Activated naive CD8-positive, alpha-beta T cell treated with anti-CD3 and anti-CD28 coated beads for 36 hours (primary cell): Measurements from ENCODE around the gene MAST4. TPM values are rescaled to one million over a fixed set of nuclear protein-coding genes. Genes with fewer than 3 reads are reported as not detected.

Experiments used
- DNase-seq: peaks from one replicate; pipeline ENCODE4 v3.0.0; 2021
- H3K27ac Mint-ChIP-seq: one replicate; pipeline ENCODE4 v1.8.0; 2022; ENCODE audit warnings: mild to moderate bottlenecking, moderate library complexity, mixed read lengths
- H3K27me3 Mint-ChIP-seq: one replicate; pipeline ENCODE4 v1.8.0; 2022; ENCODE audit warnings: mild to moderate bottlenecking, mixed read lengths
- H3K36me3 Mint-ChIP-seq: one replicate; pipeline ENCODE4 v1.8.0; 2021; ENCODE audit warnings: mild to moderate bottlenecking, mixed read lengths
- H3K4me1 Mint-ChIP-seq: one replicate; pipeline ENCODE4 v1.8.0; 2021; ENCODE audit warnings: mixed read lengths
- H3K4me3 Mint-ChIP-seq: one replicate; pipeline ENCODE4 v1.8.0; 2022; ENCODE audit warnings: mild to moderate bottlenecking, moderate library complexity, mixed read lengths
- H3K9me3 Mint-ChIP-seq: one replicate; pipeline ENCODE4 v1.8.0; 2022; ENCODE audit warnings: mixed read lengths
- total RNA-seq, 2 experiments: library from RNA; stranded (reverse); gene quantifications; one replicate each; pipeline ENCODE4 v1.2.3, GENCODE V29; 2021

Gene MAST4
- total RNA-seq, 2 experiments from 2014 or later, result 8.9 to 9.8 TPM

GRCh38 chr5:67093279-67093678 lies 497.1 kb downstream of the MAST4 start:
- H3K27ac Mint-ChIP-seq, result no peak overlapping the region
- peaks cover 4% of the 10 kb centered on the region for H3K36me3 Mint-ChIP-seq

GRCh38 chr5:67094476-67095300 lies 498.5 kb downstream of the MAST4 start:
- no peak overlapping the region for H3K27ac Mint-ChIP-seq
- no peak overlapping the region for H3K4me3 Mint-ChIP-seq
- H3K4me1 Mint-ChIP-seq, result peaks cover 7% of the 10 kb centered on the region
- H3K36me3 Mint-ChIP-seq, result peaks cover 6% of the 10 kb centered on the region
- H3K27me3 Mint-ChIP-seq, result no peaks in the 10 kb centered on the region
- H3K9me3 Mint-ChIP-seq, result no peaks in the 10 kb centered on the region
- no peak for DNase-seq

More at GRCh38 chr5:67093279-67093678, 497.1 kb downstream of the MAST4 start:
- DNase-seq, result no peak
- Mint-ChIP-seq H3K27me3 (no peaks in the 10 kb centered on the region), H3K4me3 (no peak overlapping the region), H3K4me1 (peaks cover 7% of the 10 kb centered on the region), H3K9me3 (no peaks in the 10 kb centered on the region)

GRCh38 chr5:67095346-67096171 lies 499.4 kb downstream of the MAST4 start:
- no peak for DNase-seq
- Mint-ChIP-seq H3K9me3 (no peaks in the 10 kb centered on the region), H3K4me1 (peaks cover 7% of the 10 kb centered on the region), H3K27ac (no peak overlapping the region), H3K36me3 (peaks cover 6% of the 10 kb centered on the region), H3K4me3 (no peak overlapping the region), H3K27me3 (no peaks in the 10 kb centered on the region)

- H3K4me3 Mint-ChIP-seq, result no peak overlapping the region
- no peaks in the 10 kb centered on the region for H3K9me3 Mint-ChIP-seq
- H3K36me3 Mint-ChIP-seq, result peaks cover 2% of the 10 kb centered on the region
Measured at GRCh38 chr5:67098656-67099055, 502.5 kb downstream of the MAST4 start.

GRCh38 chr5:67100301-67100700 lies 504.1 kb downstream of the MAST4 start:
- Mint-ChIP-seq H3K36me3 (peaks cover 2% of the 10 kb centered on the region), H3K9me3 (no peaks in the 10 kb centered on the region), H3K4me3 (no peak overlapping the region), H3K4me1 (no peaks in the 10 kb centered on the region), H3K27ac (no peak overlapping the region), H3K27me3 (no peaks in the 10 kb centered on the region)
- no peak for DNase-seq

More at GRCh38 chr5:67098656-67099055, 502.5 kb downstream of the MAST4 start:
- Mint-ChIP-seq H3K27ac (no peak overlapping the region), H3K4me1 (no peaks in the 10 kb centered on the region), H3K27me3 (no peaks in the 10 kb centered on the region)
- DNase-seq, result no peak

GRCh38 chr5:67102708-67103107 lies 506.5 kb downstream of the MAST4 start:
- Mint-ChIP-seq H3K27ac (no peak overlapping the region), H3K4me3 (no peak overlapping the region), H3K36me3 (peaks cover 5% of the 10 kb centered on the region)

GRCh38 chr5:67104859-67105258 lies 508.7 kb downstream of the MAST4 start:
- no peaks in the 10 kb centered on the region for H3K27me3 Mint-ChIP-seq
- no peak overlapping the region for H3K27ac Mint-ChIP-seq
- H3K4me1 Mint-ChIP-seq, result no peaks in the 10 kb centered on the region
- H3K4me3 Mint-ChIP-seq, result no peak overlapping the region
- no peaks in the 10 kb centered on the region for H3K9me3 Mint-ChIP-seq
- DNase-seq, result no peak
- H3K36me3 Mint-ChIP-seq, result peaks cover 3% of the 10 kb centered on the region

More at GRCh38 chr5:67102708-67103107, 506.5 kb downstream of the MAST4 start:
- Mint-ChIP-seq H3K4me1 (no peaks in the 10 kb centered on the region), H3K9me3 (no peaks in the 10 kb centered on the region), H3K27me3 (no peaks in the 10 kb centered on the region)
- no peak for DNase-seq

GRCh38 chr5:67105270-67105669 lies 509.1 kb downstream of the MAST4 start:
- Mint-ChIP-seq H3K9me3 (no peaks in the 10 kb centered on the region), H3K27me3 (no peaks in the 10 kb centered on the region), H3K36me3 (peaks cover 3% of the 10 kb centered on the region)

GRCh38 chr5:67106626-67107342 lies 510.6 kb downstream of the MAST4 start:
- no peak for DNase-seq
- H3K4me1 Mint-ChIP-seq, result no peaks in the 10 kb centered on the region
- H3K36me3 Mint-ChIP-seq, result peaks cover 3% of the 10 kb centered on the region
- H3K4me3 Mint-ChIP-seq, result no peak overlapping the region
- no peaks in the 10 kb centered on the region for H3K27me3 Mint-ChIP-seq
- H3K27ac Mint-ChIP-seq, result no peak overlapping the region
- no peaks in the 10 kb centered on the region for H3K9me3 Mint-ChIP-seq

More at GRCh38 chr5:67105270-67105669, 509.1 kb downstream of the MAST4 start:
- DNase-seq, result no peak
- Mint-ChIP-seq H3K4me1 (no peaks in the 10 kb centered on the region), H3K27ac (no peak overlapping the region), H3K4me3 (no peak overlapping the region)

- DNase-seq, result no peak
- Mint-ChIP-seq H3K36me3 (no peaks in the 10 kb centered on the region), H3K27ac (no peak overlapping the region), H3K4me1 (no peaks in the 10 kb centered on the region), H3K27me3 (no peaks in the 10 kb centered on the region), H3K4me3 (no peak overlapping the region), H3K9me3 (no peaks in the 10 kb centered on the region)
Measured at GRCh38 chr5:67111779-67112178, 515.6 kb downstream of the MAST4 start.

GRCh38 chr5:67115246-67115645 lies 519.1 kb downstream of the MAST4 start:
- H3K27ac Mint-ChIP-seq, result no peak overlapping the region
- H3K27me3 Mint-ChIP-seq, result no peaks in the 10 kb centered on the region
- H3K9me3 Mint-ChIP-seq, result no peaks in the 10 kb centered on the region
- H3K4me3 Mint-ChIP-seq, result no peak overlapping the region
- DNase-seq, result no peak
- no peaks in the 10 kb centered on the region for H3K36me3 Mint-ChIP-seq
- peaks cover 3% of the 10 kb centered on the region for H3K4me1 Mint-ChIP-seq

- Mint-ChIP-seq H3K4me1 (peaks cover 3% of the 10 kb centered on the region), H3K27ac (no peak overlapping the region), H3K9me3 (no peaks in the 10 kb centered on the region), H3K27me3 (no peaks in the 10 kb centered on the region), H3K4me3 (no peak overlapping the region), H3K36me3 (no peaks in the 10 kb centered on the region)
- DNase-seq, result no peak
Measured at GRCh38 chr5:67115817-67116216, 519.6 kb downstream of the MAST4 start.

GRCh38 chr5:67118050-67118620 lies 521.9 kb downstream of the MAST4 start:
- no peak overlapping the region for H3K27ac Mint-ChIP-seq
- H3K4me3 Mint-ChIP-seq, result no peak overlapping the region
- peaks cover 3% of the 10 kb centered on the region for H3K4me1 Mint-ChIP-seq
- H3K36me3 Mint-ChIP-seq, result peaks cover 3% of the 10 kb centered on the region
- H3K27me3 Mint-ChIP-seq, result no peaks in the 10 kb centered on the region
- no peaks in the 10 kb centered on the region for H3K9me3 Mint-ChIP-seq
- DNase-seq, result no peak

GRCh38 chr5:67119010-67119409 lies 522.8 kb downstream of the MAST4 start:
- peaks cover 3% of the 10 kb centered on the region for H3K36me3 Mint-ChIP-seq
- no peak overlapping the region for H3K27ac Mint-ChIP-seq
- DNase-seq, result no peak
- no peaks in the 10 kb centered on the region for H3K9me3 Mint-ChIP-seq
- no peak overlapping the region for H3K4me3 Mint-ChIP-seq
- no peaks in the 10 kb centered on the region for H3K27me3 Mint-ChIP-seq
- H3K4me1 Mint-ChIP-seq, result peaks cover 3% of the 10 kb centered on the region
